HG02884 (cell line): ENCODE data around the gene TSPAN4.

Source experiments
- ATAC-seq: cut with Tn5 transposase; IDR thresholded peaks from one replicate; pipeline ENCODE4 v1.9.1; 2021; ENCODE audit warnings: mild to moderate bottlenecking, moderate library complexity; ENCODE audit not compliant: unreplicated experiment

Gene TSPAN4

GRCh38 chr11:821512-822371 lies 20.9 kb upstream of the TSPAN4 start:
- no peak for ATAC-seq

GRCh38 chr11:823441-824291 lies 19.0 kb upstream of the TSPAN4 start:
- no peak for ATAC-seq

GRCh38 chr11:824292-824880 lies 18.3 kb upstream of the TSPAN4 start:
- ATAC-seq: no peak

DNA sequence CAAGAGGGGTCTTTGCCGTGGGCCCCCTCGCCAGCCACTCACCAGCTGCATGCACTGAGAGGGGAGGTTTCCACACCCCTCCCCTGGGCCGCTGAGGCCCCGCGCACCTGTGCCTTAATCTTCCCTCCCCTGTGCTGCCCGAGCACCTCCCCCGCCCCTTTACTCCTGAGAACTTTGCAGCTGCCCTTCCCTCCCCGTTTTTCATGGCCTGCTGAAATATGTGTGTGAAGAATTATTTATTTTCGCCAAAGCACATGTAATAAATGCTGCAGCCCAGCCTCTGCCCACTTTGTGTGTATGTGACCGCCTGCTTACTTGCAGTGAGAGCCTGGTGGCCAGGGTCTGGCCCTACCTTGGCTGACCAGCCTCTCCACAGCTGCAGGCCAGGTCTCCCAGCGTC lies 17.7 kb upstream of the TSPAN4 start:
- no peak for ATAC-seq

- ATAC-seq: no peak
Measured at GRCh38 chr11:825366-826226, 17.1 kb upstream of the TSPAN4 start.

- no peak for ATAC-seq
Measured at GRCh38 chr11:826227-826621, 16.4 kb upstream of the TSPAN4 start.

DNA sequence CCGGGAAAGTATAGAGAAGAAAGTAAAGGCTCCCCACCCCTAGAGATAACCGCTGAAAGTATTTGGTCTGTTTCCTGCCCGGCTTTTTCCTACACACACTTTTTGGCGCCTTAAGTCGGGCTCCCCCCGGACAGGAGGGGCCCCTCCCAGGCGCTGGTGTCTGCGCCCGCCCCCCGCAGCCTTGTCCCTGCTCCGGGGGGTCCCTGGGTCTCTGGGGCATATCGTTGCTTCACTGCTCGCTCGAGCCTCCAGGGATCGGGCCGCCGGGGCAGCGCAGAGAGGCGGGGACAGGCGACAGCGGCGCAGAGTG lies 15.9 kb upstream of the TSPAN4 start:
- ATAC-seq: no peak

DNA sequence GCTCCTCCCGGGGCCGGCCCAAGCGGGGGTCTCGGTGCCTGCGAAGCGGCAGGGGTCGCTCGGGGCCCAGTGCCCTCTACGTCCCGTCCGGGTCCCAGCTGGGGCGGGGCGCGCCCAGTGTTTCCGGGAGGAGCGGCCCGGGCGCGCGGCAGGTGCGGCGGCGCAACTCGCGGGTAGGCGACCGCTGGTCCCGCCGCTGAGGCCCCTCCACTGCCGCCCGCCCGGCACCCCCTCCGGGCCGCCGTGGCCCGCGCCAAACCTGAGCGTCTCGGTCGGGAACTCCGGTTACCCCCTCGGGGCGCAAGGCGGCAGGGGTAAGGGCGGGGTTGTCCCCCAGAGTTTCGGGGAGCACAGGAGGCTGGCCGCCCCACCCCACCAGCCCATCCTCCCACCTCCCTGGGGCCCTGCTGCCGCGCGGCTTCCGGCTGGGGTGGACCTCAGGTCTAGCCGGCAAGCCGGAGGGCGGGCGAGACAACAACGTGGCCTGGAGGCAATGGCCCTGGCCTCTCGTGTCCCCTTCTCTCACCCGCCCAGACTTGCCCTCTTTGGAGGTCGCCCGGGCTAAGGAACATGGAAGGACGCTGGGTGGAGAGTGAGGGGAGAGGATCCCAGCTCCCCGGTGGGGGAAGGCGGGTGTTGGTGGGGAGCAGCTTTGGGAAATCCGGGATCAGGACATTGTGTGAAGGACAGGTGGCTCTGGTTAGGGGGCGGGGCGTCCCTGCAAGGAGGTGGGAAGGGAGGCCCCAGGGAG lies 15.3 kb upstream of the TSPAN4 start:
- ATAC-seq: no peak

DNA sequence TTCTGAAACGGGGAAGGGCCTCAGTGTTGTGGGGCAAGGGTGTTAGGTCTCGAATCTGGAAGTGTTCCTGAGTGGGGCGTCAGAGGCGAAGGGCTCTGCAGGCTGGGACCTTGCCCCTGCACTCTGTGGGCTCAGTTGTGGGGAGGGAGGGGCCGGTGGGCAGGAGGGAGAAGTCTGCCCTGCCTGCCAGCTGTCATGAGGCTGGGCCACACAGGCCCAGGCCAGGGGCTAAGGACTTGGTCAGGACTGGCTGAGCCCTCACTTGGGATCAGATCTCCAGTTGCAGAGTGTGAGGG lies 14.8 kb upstream of the TSPAN4 start, which contains the start of gene CRACR2B:
Gene CRACR2B, plus strand, starts transcription at position 23 of the 296 bp plus-strand sequence. CDS start 689 bp downstream, outside the sequence.
- ATAC-seq: no peak

DNA sequence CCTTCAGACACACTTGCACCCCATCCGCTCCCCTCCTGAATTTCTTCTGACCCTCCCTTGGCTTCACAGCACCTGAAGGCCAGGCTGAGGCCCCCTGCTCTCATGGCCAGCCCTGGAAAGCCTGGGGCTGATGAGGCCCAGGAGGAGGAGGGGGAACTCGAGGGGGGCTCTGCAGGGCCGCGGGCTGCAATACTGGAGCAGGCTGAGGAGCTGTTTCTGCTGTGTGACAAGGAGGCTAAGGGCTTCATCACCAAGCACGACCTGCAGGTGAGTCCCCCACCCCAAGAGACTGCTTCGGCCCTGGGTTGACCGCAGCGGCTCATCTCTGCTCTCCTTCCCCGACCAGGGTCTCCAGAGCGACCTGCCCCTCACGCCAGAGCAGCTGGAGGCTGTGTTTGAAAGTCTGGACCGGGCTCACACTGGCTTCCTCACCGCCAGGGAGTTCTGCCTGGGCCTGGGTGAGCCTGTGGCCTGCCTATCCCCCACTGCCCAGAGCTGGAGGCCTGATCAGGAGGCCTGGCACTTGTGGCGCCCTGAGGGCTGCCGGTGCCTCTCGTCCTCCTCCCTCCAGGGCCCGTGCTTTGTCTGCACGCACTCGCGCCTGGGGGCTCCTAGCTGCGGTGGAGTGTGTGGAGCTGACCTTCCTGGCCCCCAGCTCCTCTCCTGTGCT lies 14.0 kb upstream of the TSPAN4 start:
- no peak for ATAC-seq

DNA sequence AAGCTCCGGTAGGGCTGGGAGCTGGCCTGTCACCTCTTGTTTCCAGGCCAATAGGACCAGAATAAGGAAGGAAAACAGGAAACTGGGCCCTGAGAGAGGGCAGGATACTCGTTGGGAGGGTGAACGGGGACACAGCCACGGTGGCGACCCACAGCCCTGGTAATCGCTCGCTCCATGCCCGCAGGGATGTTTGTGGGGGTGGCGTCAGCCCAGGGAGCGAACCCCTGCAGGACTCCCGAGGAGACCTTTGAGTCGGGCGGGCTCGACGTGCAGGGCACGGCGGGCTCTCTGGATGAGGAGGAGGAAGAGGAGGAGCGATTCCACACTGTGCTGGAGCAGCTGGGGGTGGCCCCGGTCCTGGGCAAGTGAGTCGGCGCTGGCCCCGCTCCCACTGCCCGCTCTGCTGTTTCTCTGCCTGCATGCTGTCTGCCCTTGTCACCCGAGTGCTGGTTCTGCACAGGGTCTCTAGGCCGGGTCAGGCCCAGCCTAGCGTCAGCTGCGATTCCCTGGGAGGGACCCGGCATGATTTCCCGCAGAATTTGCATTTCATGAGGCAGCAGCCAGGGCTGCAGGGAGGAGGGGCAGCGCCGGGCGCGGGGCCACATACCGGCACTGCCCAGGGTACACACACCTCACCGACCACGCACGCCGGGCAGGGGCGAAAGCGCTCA lies 13.3 kb upstream of the TSPAN4 start:
- no peak for ATAC-seq

- no peak for ATAC-seq
Measured at GRCh38 chr11:829847-830294, 12.8 kb upstream of the TSPAN4 start.

DNA sequence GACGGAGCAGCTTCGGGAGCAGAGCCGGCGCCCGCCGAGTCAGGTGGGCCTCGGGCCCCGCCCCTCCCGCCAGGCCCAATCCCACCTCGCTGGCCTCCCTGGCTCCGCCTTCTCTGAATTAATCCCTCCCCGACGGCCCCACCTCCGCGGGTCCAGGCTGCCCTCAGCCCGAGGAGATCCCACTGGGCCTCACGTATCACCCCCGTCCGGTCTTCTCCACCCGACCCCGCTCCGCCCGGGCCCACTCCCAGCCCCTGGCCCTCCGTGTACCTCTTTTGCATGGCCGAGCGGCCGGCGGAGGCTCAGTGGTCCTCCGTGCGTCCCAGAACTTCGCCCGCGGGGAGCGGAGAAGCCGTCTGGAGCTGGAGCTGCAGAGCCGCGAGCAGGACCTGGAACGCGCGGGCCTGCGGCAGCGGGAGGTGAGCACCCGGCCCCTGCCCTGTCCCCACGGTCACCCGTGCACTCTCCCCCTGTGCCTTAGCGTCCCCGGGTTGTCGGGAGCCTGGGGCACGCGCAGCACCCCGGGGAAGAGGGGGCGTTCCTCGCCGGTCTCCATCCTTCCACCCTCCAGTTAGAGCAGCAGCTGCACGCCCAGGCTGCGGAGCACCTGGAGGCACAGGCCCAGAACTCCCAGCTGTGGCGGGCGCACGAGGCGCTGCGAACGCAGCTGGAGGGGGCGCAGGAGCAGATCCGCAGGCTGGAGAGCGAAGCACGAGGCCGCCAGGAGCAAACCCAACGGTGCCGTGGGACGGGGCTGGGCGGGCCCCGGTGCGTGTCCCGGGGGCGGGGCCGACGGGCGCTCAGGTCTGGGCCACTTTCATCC lies 12.1 kb upstream of the TSPAN4 start:
- no peak for ATAC-seq

- ATAC-seq: no peak
Measured at GRCh38 chr11:831118-831864, 11.4 kb upstream of the TSPAN4 start.

DNA sequence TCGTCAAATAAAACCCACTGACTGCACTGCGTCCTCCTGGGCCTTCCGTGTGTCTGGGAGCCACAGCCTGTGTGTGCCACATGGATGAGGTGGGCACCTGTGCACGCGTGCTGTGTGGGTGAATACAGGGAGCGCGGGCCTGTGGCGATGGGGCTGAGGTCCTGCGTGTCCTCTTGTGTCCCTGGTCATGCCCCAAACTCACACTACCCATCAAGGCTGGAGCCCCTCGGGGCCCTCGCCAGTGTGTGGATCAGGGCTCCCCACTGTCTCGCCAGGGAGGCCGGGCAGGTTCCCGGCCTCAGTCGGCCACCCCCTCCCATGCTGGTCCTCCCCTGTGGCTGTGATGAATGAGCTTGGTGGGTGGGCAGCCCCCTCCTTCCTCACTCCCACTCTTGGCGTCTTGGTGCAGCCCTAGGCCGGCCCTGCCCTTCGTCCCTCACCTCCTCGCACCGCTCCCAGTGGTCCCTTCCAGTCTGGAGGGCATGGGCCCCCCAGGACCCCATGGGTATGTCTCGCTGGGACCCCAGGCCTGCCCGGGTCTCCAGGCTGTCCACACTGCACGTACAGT lies 10.6 kb upstream of the TSPAN4 start:
- ATAC-seq: no peak

DNA sequence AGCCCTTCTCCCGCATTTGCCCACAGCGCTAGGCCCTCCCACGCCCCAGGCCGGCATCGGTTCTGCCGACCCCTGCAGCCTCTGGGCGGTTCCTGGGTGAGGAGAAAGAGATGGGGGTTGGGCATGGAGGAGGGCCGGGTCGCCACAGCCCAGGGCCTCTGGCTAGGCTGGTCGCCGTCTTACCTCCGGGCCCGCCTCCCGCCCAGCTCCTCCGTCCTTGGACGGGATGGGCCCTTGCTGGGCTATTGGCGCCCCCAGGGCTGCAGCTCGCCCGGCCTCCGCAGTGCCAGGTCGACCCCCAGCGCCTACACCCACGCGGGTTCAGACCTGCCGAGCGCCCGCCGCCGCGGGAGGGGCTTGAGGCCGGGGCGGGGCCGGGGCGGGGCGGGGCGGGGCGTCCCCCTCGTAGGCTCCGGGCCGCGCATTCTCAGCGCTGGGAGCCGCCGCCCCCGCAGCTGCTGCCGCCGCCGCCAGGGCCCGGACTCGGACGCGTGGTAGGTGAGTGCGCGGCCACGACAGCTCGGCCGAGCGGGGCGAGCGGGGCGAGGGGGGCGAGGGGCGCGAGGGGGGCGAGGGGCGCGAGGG lies 10.0 kb upstream of the TSPAN4 start, which contains the start of gene CD151:
Gene CD151, plus strand, starts transcription at position 424 of the 585 bp plus-strand sequence. CDS start 3,118 bp downstream, outside the sequence.
- no peak for ATAC-seq
